ENCODE results near the gene HAUS8.
"Not testable (repeated sequence)": the region's sequence is repeated elsewhere in the genome, so short reads cannot be mapped to it uniquely, and the experiment has no call there.

The HAUS8 gene

GRCh38 chr19:17048885-17049453 is 26.3 kb downstream of the HAUS8 start:
- TF ChIP-seq GATA1 (IDR thresholded peaks at IDR 0.05; ENCODE audit: low read depth, low read length) (no peak), POLR2A (IDR thresholded peaks at IDR 0.05; ENCODE audit: low read length) (no peak)
- DNase-seq, result no peak

GRCh38 chr19:17045907-17046502 is 29.2 kb downstream of the HAUS8 start:
- no peak for DNase-seq
- TF ChIP-seq POLR2A (IDR thresholded peaks at IDR 0.05; ENCODE audit: low read length) (no peak), GATA1 (IDR thresholded peaks at IDR 0.05; ENCODE audit: low read depth, low read length) (no peak)

- no peak for TF ChIP-seq GATA1 (IDR thresholded peaks at IDR 0.05; ENCODE audit: low read depth, low read length)
- no peak for TF ChIP-seq POLR2A (IDR thresholded peaks at IDR 0.05; ENCODE audit: low read length)
- DNase-seq, result no peak
Measured at GRCh38 chr19:17043744-17044143, 31.5 kb downstream of the HAUS8 start.

- TF ChIP-seq POLR2A (IDR thresholded peaks at IDR 0.05; ENCODE audit: low read length) (no peak), GATA1 (IDR thresholded peaks at IDR 0.05; ENCODE audit: low read depth, low read length) (no peak)
- DNase-seq, result no peak
Measured at GRCh38 chr19:17041976-17042375, 33.3 kb downstream of the HAUS8 start.

GRCh38 chr19:17037966-17038500 is 37.2 kb downstream of the HAUS8 start:
- TF ChIP-seq POLR2A (IDR thresholded peaks at IDR 0.05; ENCODE audit: low read length), result no peak
- no peak for TF ChIP-seq GATA1 (IDR thresholded peaks at IDR 0.05; ENCODE audit: low read depth, low read length)
- DNase-seq, result no peak

- TF ChIP-seq GATA1 (IDR thresholded peaks at IDR 0.05; ENCODE audit: low read depth, low read length), result no peak
- TF ChIP-seq POLR2A (IDR thresholded peaks at IDR 0.05; ENCODE audit: low read length), result no peak
Measured at GRCh38 chr19:17037184-17037583, 38.1 kb downstream of the HAUS8 start.

GRCh38 chr19:17036640-17037039 is 38.6 kb downstream of the HAUS8 start:
- TF ChIP-seq POLR2A (IDR thresholded peaks at IDR 0.05; ENCODE audit: low read length), result no peak
- TF ChIP-seq GATA1 (IDR thresholded peaks at IDR 0.05; ENCODE audit: low read depth, low read length), result no peak
- DNase-seq, result no peak

More at GRCh38 chr19:17037184-17037583, 38.1 kb downstream of the HAUS8 start:
- DNase-seq, result no peak

GRCh38 chr19:17035842-17036424 is 39.3 kb downstream of the HAUS8 start:
- TF ChIP-seq GATA1 (IDR thresholded peaks at IDR 0.05; ENCODE audit: low read depth, low read length), result no peak
- no peak for TF ChIP-seq POLR2A (IDR thresholded peaks at IDR 0.05; ENCODE audit: low read length)
- peak; percentile 27 to 32 for DNase-seq

- no peak for DNase-seq
- TF ChIP-seq GATA1 (IDR thresholded peaks at IDR 0.05; ENCODE audit: low read depth, low read length) (no peak), POLR2A (IDR thresholded peaks at IDR 0.05; ENCODE audit: low read length) (no peak)
Measured at GRCh38 chr19:17031741-17032140, 43.5 kb downstream of the HAUS8 start.

- DNase-seq, result no peak
- TF ChIP-seq POLR2A (IDR thresholded peaks at IDR 0.05; ENCODE audit: low read length), result no peak
Measured at GRCh38 chr19:17027535-17027975, 47.7 kb downstream of the HAUS8 start.

- no peak for DNase-seq
- no peak for TF ChIP-seq GATA1 (IDR thresholded peaks at IDR 0.05; ENCODE audit: low read depth, low read length)
- no peak for TF ChIP-seq POLR2A (IDR thresholded peaks at IDR 0.05; ENCODE audit: low read length)
Measured at GRCh38 chr19:17026706-17027534, 48.3 kb downstream of the HAUS8 start, which contains the start of gene CPAMD8. Gene CPAMD8, minus strand, starts transcription at chr19:17026810. Its CDS starts 168 bp downstream, at chr19:17026642.

- TF ChIP-seq GATA1 (IDR thresholded peaks at IDR 0.05; ENCODE audit: low read depth, low read length) (no peak), POLR2A (IDR thresholded peaks at IDR 0.05; ENCODE audit: low read length) (no peak)
- no peak for DNase-seq
Measured at GRCh38 chr19:17025991-17026658, 49.1 kb downstream of the HAUS8 start.

- TF ChIP-seq POLR2A (IDR thresholded peaks at IDR 0.05; ENCODE audit: low read length) (no peak), GATA1 (IDR thresholded peaks at IDR 0.05; ENCODE audit: low read depth, low read length) (no peak)
- DNase-seq, result no peak
Measured at GRCh38 chr19:17025361-17025760, 49.9 kb downstream of the HAUS8 start.

GRCh38 chr19:17024941-17025340 is 50.3 kb downstream of the HAUS8 start:
- DNase-seq, result not testable (repeated sequence)
